DMS 273 (cell line): ENCODE data around the gene EHF.

Experiments used
- DNase-seq: peaks from one replicate; lab custom pipeline; 2025; ENCODE audit not compliant: unreplicated experiment; lab: John Stamatoyannopoulos, UW

Gene EHF

DNA sequence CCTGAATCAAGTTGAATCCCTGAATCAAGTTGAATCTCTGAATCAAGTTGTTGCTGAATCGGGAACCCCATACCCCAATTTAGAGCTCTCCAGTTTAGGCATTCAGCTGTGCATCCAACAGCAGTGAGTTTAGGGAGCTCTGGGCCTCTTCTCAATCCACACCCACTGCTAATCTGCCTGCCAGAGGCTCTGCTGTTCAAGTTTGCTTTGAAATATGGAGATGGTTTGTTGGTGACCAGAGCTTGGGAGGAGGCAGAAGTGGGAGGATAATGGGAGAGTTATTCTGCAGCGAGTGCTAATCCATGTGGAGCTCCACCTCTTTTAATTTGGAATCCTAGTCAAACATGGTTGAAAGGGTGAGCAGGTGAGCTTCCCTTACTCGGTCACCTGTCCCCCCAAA lies 22.4 kb downstream of the EHF start:
- DNase-seq = no peak

DNA sequence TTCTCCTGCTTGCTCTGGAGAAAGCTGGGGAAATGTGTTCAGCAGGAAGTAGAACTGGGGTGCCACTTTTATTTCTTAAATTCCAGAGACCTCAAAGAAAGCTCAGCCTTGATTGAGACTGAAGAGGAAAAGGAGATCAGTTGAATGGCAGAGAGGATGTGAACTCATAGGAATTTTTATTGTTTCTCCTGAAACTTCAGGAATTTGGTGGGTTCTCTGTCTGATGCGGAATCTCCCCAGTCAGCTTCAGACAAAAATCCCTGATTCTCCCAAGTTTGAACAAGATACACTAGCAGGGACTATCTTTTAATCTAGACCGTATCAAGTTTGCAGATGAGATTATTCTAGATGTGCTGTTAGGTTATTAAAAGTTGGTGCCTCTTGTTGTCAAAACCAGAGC lies 23.0 kb downstream of the EHF start:
- DNase-seq = no peak

DNA sequence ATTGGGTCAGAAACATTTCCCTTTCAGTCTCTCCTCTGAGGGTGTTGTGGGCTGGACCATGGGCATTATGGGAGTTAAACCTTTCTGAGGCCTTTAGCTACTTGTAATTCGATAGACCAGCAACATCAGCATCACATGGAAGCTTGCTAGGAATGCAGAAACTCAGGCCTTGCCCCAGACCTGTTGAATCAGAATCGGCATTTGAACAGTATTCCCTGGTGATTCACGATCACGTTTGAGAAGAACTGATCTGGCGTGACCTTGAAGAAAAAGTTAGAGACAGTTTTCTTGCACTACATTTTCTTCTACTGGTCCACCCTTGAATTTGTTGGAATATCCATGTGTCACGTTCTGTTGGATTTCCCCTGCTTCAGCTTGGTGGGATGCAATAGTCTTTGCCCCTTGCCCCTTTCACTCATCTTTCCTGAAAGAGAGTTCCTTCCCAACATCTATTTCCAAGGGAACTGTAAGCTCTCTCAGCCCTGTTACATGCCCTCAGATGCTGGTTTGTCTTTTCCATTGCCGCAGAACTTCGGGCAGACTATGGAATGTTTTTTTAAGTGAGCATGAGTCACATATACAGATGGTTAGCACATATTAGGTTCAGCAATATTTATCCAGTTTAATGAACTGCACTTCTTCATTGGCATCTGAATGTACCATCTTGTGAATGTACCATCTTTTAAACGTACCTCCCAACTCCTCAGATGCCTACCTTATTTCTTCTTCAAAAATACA lies 23.9 kb downstream of the EHF start:
- DNase-seq = no peak

DNA sequence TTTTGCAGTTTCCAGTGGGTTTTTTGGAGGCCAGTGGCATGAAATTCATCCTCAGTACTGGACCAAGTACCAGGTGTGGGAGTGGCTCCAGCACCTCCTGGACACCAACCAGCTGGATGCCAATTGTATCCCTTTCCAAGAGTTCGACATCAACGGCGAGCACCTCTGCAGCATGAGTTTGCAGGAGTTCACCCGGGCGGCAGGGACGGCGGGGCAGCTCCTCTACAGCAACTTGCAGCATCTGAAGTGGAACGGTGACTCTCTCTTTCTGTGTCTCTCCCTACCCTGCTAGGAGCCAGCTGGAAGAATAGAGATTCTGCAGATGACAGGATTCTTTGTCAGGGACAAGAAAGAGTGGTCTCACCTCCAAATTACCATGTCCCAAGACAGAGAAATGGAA lies 25.5 kb downstream of the EHF start:
- DNase-seq = no peak

DNA sequence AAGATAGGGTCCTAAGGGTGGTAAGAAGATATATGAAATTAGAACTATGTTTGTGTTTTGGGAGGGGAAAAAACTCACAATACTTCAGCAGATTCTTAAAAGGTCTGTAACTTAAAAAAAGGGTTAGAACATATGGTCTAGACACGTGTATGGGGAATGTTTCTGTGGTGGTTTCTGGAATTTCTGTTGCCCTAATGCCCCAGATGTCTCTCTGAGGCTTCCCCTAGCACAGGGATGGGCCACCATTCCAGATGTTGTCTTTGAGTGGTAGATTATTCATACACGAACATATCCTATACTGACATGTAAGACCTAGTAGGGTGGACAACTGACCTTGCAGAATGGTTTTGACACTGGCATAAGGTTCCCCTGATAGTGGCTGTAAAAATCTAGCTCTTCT lies 26.2 kb downstream of the EHF start:
- DNase-seq = no peak

DNA sequence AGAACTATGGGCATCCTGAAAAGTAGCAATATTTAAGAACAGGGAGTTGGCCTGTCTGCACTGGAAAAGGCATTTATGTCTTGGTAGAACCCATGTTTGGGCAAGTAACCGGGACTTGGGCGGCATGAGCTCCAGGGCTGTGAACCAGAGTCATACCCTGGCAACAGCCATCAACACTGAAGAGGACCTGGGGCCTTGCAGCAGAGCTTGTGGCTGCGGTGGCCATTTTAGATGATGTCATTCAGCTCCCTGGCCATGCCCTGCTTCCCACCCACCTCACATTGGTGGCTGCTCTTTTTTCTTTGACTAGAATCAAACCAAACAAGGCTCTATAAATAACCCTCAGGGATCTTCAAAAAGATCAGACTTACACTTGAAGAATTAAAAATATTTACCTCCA lies 26.6 kb downstream of the EHF start:
- no peak for DNase-seq

DNA sequence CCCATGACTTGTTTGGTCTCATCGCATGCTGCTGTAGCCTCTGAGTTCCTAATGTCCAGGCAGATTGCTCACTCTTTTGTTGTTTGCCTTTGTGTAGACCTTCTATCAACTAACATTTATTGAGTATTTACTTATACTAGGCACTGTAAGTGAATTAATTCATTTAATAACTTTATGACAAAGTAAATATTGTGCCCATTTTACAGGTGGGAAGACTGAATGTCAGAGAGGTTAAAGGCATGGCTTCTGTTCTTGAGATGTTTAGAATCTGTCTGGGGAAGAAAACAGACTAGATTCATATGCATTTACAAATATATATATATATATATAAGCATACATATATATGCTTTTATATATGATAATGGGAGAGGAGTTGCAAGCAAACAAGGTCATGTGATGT lies 27.1 kb downstream of the EHF start:
- DNase-seq = no peak

DNA sequence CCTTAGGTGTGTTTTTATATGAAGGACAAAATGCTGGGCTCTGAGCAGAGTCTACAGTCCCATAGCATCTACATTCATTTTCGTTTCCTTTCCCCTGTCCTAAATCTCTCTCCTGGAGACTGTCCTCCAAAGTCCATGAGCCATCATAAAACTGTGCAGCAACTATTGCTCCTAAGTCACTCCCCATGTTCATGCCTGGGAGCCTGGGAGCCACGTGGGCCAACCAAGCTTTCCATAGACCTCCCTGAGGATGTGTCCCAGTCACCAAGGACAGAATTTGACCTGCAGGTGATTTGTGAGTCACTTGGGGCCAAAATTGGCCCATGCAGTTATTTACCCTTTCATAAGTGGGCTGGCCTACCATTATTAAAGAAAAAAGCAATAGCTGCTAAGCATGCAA lies 28.7 kb downstream of the EHF start:
- no peak for DNase-seq

DNA sequence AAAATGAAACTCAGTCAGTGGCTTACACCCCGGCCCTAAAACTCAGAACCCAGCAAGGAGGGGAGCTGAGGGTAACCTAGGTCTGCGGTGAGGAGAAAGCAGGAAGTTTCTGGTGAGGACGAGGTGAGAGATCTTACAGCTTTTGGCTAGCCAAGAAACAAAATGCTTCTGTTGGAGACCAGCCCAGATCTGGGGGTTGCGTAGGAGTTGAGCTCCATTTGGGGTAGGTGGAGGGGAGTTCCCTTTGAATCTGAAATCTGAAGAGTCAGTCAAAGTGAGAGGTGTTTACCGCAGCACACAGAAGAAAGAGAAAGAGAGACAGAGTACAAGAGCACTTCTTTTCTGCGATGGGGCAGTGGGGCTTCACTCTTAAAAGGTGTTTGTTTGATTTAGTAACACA lies 29.6 kb downstream of the EHF start:
- no peak for DNase-seq

DNA sequence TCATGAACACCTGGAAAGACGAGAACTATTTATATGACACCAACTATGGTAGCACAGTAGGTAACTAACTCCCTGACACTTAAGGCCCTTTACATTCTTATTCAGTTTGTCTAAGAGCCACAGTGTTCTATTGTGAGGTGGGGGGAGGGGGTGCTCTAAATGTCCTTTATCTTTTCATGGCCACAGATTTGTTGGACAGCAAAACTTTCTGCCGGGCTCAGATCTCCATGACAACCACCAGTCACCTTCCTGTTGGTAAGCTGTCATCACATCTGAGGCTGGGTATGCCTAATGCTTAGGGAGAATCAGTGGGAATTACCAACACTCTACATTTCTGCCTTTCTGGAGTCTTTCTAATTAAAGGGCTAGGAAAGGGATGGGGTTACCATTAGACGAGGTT lies 30.7 kb downstream of the EHF start:
- DNase-seq = no peak

DNA sequence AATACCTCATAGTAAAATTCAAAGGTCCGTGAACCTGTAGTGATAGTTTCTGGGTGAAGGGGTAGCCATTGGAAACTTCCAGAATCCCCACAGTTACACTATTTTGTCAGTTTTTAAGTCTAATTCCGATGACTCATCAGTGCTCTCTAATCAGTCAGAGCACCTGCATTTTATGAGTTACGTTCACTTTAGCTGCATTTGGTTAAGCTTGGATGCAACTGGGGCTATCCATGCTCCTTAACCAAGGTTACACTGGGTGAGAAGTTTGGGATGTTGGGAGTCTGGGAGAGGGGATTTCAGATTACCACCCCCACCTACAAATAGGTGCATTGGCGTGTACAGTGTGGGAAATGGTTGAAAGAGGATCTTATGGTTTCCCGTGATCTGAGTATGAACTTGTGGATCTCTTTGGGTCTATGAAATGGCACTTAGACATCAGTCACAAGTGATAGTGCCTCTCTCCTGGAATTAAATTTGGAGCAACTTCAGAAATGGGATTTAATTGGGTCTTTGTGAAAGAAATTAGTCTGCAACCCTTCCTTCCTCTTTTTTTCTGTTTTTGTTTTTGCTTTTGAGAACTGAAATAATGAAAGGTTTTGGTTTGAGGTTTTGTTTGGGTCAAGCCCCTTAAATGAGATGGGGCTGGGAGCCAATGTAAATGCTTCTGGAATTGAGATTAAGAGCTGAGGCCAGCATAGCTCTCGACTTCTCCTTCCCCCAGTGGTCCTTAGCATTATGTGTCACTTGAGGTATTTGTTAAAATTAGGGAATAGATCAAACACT lies 31.5 kb downstream of the EHF start:
- no peak for DNase-seq

DNA sequence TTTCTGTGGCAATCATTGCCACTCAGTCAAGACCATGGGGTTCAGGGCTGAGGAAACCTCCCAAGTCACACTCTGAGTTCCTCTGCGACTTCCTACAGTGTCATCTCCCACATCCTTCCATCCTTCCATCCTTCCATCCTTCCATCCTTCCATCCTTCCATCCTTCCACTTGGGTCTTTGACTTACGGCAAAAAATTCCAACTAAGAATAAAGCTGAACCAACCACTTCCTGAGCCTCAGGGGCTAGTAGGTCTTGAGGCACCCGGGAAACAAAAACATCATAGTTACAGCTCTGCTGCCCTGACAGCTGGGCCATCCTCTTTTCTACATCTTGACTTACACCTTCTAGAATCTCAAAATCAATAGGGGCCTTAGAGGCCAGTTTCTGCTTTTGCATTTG lies 32.1 kb downstream of the EHF start:
- no peak for DNase-seq

DNA sequence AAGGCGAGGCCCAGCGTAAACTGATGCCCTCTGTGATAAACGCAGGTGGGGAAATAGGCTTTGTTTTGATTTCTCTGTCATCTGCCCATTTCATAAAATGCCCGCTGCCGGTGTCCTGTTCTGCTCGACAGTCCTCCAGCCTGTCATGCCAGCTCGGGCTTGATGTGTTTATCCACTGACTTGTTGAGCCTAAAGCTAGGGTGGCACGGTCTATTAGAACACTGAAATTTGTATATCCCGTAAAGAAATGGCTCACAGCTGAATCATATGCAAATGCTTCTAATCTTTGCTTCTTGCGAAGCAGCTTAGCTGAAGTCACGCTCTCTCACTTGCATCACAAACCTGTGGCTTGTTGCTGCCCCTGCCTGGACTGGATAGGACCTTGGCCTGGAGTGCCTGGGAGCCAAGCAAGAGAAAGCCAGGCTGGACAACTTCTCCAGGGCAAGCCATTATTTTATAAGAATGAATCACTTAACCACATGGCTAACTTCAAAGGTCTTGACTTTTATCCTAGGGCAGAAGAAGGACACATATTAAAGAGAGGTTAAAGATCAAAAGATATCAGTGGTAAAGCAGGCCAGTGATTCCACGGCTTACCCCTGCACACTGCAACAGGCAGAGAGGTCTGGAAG lies 33.1 kb downstream of the EHF start:
- no peak for DNase-seq

DNA sequence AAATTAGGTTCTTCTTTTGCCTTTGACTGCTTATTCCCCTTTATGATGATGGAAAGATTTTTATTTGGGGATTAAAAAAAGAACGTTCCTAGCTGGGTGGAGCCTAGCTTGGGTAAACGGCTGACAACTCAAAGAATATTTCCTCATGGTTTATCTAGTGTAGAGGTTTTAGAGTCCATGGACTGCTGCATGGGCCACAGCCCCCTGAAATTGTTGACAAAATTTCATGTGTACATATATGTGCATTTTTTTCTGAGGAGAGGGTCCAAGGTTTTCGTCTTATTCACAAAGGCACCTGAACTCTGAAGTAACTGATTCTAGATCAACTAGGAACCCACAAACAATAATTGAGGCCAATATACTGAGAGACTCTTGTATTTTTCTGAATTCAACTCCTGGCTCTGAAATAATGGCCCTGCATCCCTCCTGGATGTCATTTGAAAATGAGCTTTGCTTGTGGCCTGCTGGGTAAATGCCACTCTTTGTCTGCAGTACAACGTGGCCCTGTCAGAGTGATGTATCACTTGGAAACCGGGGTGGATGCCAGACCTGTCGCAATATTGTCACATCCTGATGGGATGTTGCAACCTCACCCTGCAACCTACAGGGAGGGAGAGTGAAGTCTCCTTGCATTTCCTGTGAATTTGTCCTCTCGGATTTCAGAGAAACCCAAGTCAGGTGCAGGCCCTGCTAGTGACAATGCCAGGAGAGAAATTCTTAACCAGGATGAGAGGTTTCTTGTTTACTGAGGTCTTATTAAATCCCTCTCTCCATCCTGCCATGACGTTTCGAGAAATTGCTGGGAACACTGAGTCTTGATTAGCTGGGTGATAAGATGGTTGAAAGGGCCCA lies 33.8 kb downstream of the EHF start:
- no peak for DNase-seq

DNA sequence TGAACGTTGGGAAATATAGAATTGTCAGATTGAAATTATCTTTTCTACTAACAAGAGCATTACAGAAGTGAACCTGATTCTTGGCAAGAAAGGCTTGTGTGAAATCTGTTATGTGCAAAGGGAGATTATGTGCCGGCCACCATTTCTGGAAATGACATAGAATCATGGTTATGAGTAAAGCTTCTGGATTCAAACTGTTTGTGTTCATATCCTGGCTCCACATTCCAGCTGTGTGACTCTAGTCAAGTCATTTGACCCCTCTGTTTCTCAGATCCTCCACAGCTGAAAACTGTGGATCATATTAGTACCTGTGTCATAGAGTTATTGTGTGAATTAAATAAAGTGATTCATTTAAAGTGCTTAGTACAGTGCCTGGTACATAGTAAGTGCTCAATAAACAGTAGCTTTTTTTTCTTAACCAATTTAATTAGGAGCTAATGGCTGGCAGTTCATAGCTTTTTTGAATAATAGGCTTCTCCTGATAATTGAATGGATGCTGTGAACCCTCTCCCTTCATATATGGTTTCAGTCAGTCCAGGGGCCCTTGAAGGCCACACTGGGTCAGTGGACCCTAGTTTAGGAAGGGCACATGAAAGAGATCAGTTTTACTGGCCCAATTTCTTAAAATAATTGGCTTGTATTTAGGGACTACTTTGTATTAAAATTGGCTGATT lies 34.6 kb downstream of the EHF start:
- no peak for DNase-seq

DNA sequence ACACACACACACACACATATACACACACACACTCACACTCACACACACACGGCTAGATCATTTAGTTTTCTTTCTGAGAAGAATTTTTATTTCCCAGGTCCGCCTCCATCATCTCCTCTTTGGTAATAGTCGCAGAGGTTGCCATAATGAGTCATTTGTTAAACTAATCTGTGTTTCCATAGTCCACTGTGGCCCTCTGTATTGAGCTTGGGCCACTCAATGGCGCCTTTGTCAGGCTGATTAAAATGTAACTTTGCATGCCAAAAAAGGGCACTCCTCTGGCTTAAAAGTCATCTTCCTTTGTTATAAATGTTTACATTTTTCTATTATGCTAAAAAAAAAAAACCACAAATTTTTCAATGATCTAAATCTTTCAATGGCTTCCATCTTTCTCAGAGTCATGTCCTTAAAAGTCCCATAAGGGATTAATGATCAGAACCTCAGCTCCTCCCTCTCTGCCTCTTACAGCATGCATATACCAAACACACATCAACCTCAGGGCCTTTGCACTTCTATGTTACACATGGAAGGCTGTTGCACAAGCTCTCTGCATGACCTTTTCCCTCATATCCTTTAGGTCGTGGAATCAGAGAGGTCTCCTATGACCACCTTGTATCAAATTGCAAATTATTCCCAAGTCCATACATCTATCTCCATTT lies 35.3 kb downstream of the EHF start:
- no peak for DNase-seq

DNA sequence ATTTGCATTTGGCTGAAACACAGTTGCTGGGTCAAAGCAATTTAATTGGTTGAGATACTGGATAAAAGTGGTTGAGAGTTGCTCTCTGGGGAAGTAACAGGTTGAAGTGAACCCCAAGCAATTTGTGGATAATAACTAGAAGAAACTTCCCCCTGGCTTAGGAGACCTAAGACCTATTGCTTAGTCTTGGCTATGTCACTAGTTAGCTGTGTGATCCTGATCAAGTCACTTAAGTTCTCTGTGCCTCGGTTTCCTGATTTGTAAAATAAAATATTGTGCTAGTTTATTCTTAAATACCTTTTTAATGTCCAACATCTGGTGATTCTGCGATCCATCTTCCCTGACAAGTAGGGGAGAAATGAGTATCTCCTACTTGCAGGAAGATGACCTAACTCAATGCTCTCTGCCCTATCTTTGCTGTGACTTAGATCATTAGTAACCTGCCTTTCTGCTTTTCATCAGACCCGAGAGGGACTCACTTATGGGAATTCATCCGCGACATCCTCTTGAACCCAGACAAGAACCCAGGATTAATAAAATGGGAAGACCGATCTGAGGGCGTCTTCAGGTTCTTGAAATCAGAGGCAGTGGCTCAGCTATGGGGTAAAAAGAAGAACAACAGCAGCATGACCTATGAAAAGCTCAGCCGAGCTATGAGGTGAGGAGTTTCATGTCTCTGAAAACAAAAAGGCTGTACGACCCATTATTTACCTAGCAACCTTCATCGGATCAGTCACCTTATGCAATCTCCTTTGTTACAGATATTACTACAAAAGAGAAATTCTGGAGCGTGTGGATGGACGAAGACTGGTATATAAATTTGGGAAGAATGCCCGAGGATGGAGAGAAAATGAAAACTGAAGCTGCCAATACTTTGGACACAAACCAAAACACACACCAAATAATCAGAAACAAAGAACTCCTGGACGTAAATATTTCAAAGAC lies 37.5 kb downstream of the EHF start:
- DNase-seq = no peak

DNA sequence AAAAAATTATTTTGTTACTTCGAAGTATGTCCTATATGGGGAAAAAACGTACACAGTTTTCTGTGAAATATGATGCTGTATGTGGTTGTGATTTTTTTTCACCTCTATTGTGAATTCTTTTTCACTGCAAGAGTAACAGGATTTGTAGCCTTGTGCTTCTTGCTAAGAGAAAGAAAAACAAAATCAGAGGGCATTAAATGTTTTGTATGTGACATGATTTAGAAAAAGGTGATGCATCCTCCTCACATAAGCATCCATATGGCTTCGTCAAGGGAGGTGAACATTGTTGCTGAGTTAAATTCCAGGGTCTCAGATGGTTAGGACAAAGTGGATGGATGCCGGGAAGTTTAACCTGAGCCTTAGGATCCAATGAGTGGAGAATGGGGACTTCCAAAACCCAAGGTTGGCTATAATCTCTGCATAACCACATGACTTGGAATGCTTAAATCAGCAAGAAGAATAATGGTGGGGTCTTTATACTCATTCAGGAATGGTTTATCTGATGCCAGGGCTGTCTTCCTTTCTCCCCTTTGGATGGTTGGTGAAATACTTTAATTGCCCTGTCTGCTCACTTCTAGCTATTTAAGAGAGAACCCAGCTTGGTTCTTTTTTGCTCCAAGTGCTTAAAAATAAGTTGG lies 38.3 kb downstream of the EHF start:
- DNase-seq = no peak
